IMR-90 (cell line): ENCODE measurements around the gene SUSD6. TPM values are rescaled to one million over a fixed set of nuclear protein-coding genes. Genes with fewer than 3 reads are reported as not detected.
A peak's percentile ranks its signal among the peaks of the same experiment; 100 is the strongest.

ENCODE experiments used
- ATAC-seq: fragments of 200-7000 bp; cut with Tn5 transposase; 2 replicates; pipeline ENCODE4 v1.9.1; 2020; ENCODE audit warnings: low read depth, mild to moderate bottlenecking, moderate library complexity
- BruUV-seq: library from RNA; stranded (reverse); fragments of 400-500 nt; replicated peaks from 2 replicates; lab custom pipeline; 2021; lab: Mats Ljungman, UMichigan
- CTCF ChIA-PET: fragments of 300-600 bp; formaldehyde crosslinking; extraction: SDS; loops from one replicate; lab custom pipeline; 2021; ENCODE audit warnings: antibody characterized with exemption; lab: Yijun Ruan, JAX
- POLR2A ChIA-PET: fragments of 300-600 bp; sonication (Branson Sonifier 250); formaldehyde crosslinking; loops from one replicate; lab custom pipeline; 2022; ENCODE audit warnings: antibody characterized with exemption; ENCODE audit not compliant: unreplicated experiment; lab: Charles Lee
- DNase-seq: peaks from one replicate; pipeline ENCODE4 v3.0.0; 2013
- H2AFZ ChIP-seq: replicated peaks from 2 replicates; pipeline ENCODE3; 2013; ENCODE audit warnings: low read length, mild to moderate bottlenecking; ENCODE audit not compliant: poor library complexity
- H2AK5ac ChIP-seq: 2 replicates; pipeline ENCODE4 v1.6.1; 2013; ENCODE audit warnings: low read depth, low read length, inconsistent platforms
- H2AK9ac ChIP-seq: replicated peaks from 2 replicates; pipeline ENCODE3; 2013; ENCODE audit warnings: mild to moderate bottlenecking, low read depth, low read length, moderate library complexity; ENCODE audit not compliant: poor library complexity
- H2BK120ac ChIP-seq: 2 replicates; pipeline ENCODE4 v1.6.1; 2013; ENCODE audit warnings: low read depth, low read length, inconsistent platforms
- H2BK15ac ChIP-seq: 3 replicates; pipeline ENCODE4 v1.6.1; 2013; ENCODE audit warnings: low read depth, low read length, inconsistent platforms
- H2BK20ac ChIP-seq: 2 replicates; pipeline ENCODE4 v1.6.1; 2013; ENCODE audit warnings: low read depth, mild to moderate bottlenecking, inconsistent platforms, low read length, moderate library complexity
- H2BK5ac ChIP-seq: 2 replicates; pipeline ENCODE4 v1.6.1; 2013; ENCODE audit warnings: mild to moderate bottlenecking, low read depth, low read length, inconsistent platforms; ENCODE audit not compliant: poor library complexity, severe bottlenecking
- H3K14ac ChIP-seq: replicated peaks from 2 replicates; pipeline ENCODE4 v1.6.1; 2013; ENCODE audit warnings: low read depth, low read length, inconsistent platforms
- H3K18ac ChIP-seq: 2 replicates; pipeline ENCODE4 v1.6.1; 2013; ENCODE audit warnings: low read depth, low read length, control low read depth
- H3K23ac ChIP-seq: 2 replicates; pipeline ENCODE4 v1.6.1; 2013; ENCODE audit warnings: low read depth, low read length, inconsistent platforms
- H3K27ac ChIP-seq: 2 replicates; pipeline ENCODE4 v1.5.1; 2013; ENCODE audit warnings: mild to moderate bottlenecking, control low read depth, low read length; ENCODE audit not compliant: insufficient read depth
- H3K27me3 ChIP-seq: 2 replicates; pipeline ENCODE4 v1.6.1; 2013; ENCODE audit warnings: low read length; ENCODE audit not compliant: control insufficient read depth, insufficient read depth
- H3K36me3 ChIP-seq: 2 replicates; pipeline ENCODE4 v1.6.1; 2013; ENCODE audit warnings: low read length, mixed read lengths; ENCODE audit not compliant: control insufficient read depth, insufficient read depth
- H3K4ac ChIP-seq: 2 replicates; pipeline ENCODE4 v1.6.1; 2013; ENCODE audit warnings: low read depth, low read length, inconsistent platforms
- H3K4me1 ChIP-seq: 2 replicates; pipeline ENCODE4 v1.6.1; 2013; ENCODE audit warnings: low read length, mixed read lengths; ENCODE audit not compliant: control insufficient read depth, insufficient read depth
- H3K4me2 ChIP-seq: 2 replicates; pipeline ENCODE4 v1.6.1; 2013; ENCODE audit warnings: low read depth, mild to moderate bottlenecking, control low read depth, low read length, moderate library complexity
- H3K4me3 ChIP-seq: 2 replicates; pipeline ENCODE4 v1.5.1; 2013; ENCODE audit warnings: low read depth, mild to moderate bottlenecking, control low read depth, low read length, moderate library complexity; ENCODE audit not compliant: insufficient read depth
- H3K56ac ChIP-seq: 2 replicates; pipeline ENCODE4 v1.6.1; 2013; ENCODE audit warnings: low read length, inconsistent platforms; ENCODE audit not compliant: insufficient read depth; ENCODE audit errors: extremely low read depth
- H3K79me1 ChIP-seq, 2 experiments: 2 replicates each; pipeline ENCODE4 v1.6.1; 2013; ENCODE audit warnings: low read length in 2 of 2, inconsistent platforms in 1 of 2, low read depth in 1 of 2
- H3K9ac ChIP-seq: 2 replicates; pipeline ENCODE4 v1.6.1; 2013; ENCODE audit warnings: low read depth, low read length, control low read depth
- H3K9me1 ChIP-seq: 2 replicates; pipeline ENCODE4 v1.6.1; 2013; ENCODE audit warnings: low read length, inconsistent platforms; ENCODE audit not compliant: insufficient read depth
- H3K9me3 ChIP-seq: 2 replicates; pipeline ENCODE4 v1.6.1; 2013; ENCODE audit warnings: low read length; ENCODE audit not compliant: control insufficient read depth, insufficient read depth
- H4K20me1 ChIP-seq: 2 replicates; pipeline ENCODE4 v1.6.1; 2013; ENCODE audit warnings: low read length, inconsistent platforms; ENCODE audit not compliant: insufficient read depth
- H4K5ac ChIP-seq: 2 replicates; pipeline ENCODE4 v1.6.1; 2013; ENCODE audit warnings: mild to moderate bottlenecking, low read depth, low read length, control low read depth
- H4K8ac ChIP-seq, 2 experiments: 2 replicates each; pipeline ENCODE4 v1.6.1; 2013; ENCODE audit warnings: low read depth in 2 of 2, low read length in 2 of 2, control low read depth in 1 of 2, inconsistent platforms in 1 of 2
- H4K91ac ChIP-seq: 2 replicates; pipeline ENCODE4 v1.6.1; 2013; ENCODE audit warnings: low read depth, low read length, inconsistent platforms; ENCODE audit not compliant: insufficient read depth
- CHD1 ChIP-seq: IDR thresholded peaks from 2 replicates; pipeline ENCODE4 v1.6.1; 2012; ENCODE audit warnings: low read depth, low read length, improper control_type of control experiment
- MAFK ChIP-seq: IDR thresholded peaks from 2 replicates; pipeline ENCODE4 v1.6.1; 2012; ENCODE audit warnings: low read depth, low read length, improper control_type of control experiment
- MXI1 ChIP-seq: IDR thresholded peaks from 2 replicates; pipeline ENCODE4 v1.6.1; 2012; ENCODE audit warnings: low read depth, mild to moderate bottlenecking, low read length, moderate library complexity, borderline replicate concordance
- RFX5 ChIP-seq: IDR thresholded peaks from 2 replicates; pipeline ENCODE4 v1.8.0; 2012; ENCODE audit warnings: low read depth, mild to moderate bottlenecking, low read length, moderate library complexity
- SMC3 ChIP-seq: fragments of 150-350 bp; IDR thresholded peaks from 2 replicates; pipeline ENCODE4 v1.6.1; 2016; ENCODE audit warnings: low read depth, mild to moderate bottlenecking, antibody characterized with exemption, low read length, moderate library complexity
- USF2 ChIP-seq: fragments of 150-350 bp; IDR thresholded peaks from 2 replicates; pipeline ENCODE4 v1.6.1; 2017; ENCODE audit warnings: mild to moderate bottlenecking, antibody characterized with exemption, low read length, low read depth
- WGBS, 2 experiments: methylation state at CpG; one replicate each; pipeline versions ENCODE4 v1.1.5 to v1.1.7; 2013; ENCODE audit warnings: missing lambda C conversion rate in 2 of 2; ENCODE audit not compliant: insufficient read length in 1 of 2; ENCODE audit errors: extremely low coverage in 2 of 2; 5-methylcytosine and 5-hydroxymethylcytosine counted together
- dilution Hi-C: fragments of 300-500 bp; cut with HindIII; formaldehyde crosslinking; loops from one replicate; pipeline ENCODE4 v1.14.3; 2018; ENCODE audit warnings: low sequenced_read_pairs; ENCODE audit not compliant: unreplicated experiment
- in situ Hi-C: fragments of 300-500 bp; cut with MboI; formaldehyde crosslinking; loops from 3 replicates; pipeline ENCODE4 v1.14.3; 2019; ENCODE audit warnings: low sequenced_read_pairs, inconsistent platforms, mixed read lengths
- intact Hi-C: fragments of 100-400 bp; cut with micrococcal nuclease; formaldehyde crosslinking; loops from 2 replicates; pipeline ENCODE4 v1.10.0; 2022
- polyA plus RNA-seq, 3 experiments: library from polyadenylated mRNA; depleted of rRNA; stranded (reverse); fragments of >200 nt; gene quantifications; 2 replicates each; pipeline ENCODE4 v1.2.3, GENCODE V29; 2012; ENCODE audit warnings: low replicate concordance in 1 of 3
- total RNA-seq: library from RNA; depleted of rRNA; stranded (reverse); fragments of >200 nt; gene quantifications from 2 replicates; pipeline ENCODE4 v1.2.3, GENCODE V29; 2012

The SUSD6 gene
- total and polyA plus RNA-seq, 2 of the 4 experiments (the other 2 are of a cell fraction), result 2.3 to 10.1 TPM

GRCh38 chr14:69629225-69630127 lies 18.1 kb downstream of the SUSD6 start (continued):
- no peak for TF ChIP-seq SMC3
- no peak for TF ChIP-seq CHD1
- TF ChIP-seq MXI1, result no peak

DNA sequence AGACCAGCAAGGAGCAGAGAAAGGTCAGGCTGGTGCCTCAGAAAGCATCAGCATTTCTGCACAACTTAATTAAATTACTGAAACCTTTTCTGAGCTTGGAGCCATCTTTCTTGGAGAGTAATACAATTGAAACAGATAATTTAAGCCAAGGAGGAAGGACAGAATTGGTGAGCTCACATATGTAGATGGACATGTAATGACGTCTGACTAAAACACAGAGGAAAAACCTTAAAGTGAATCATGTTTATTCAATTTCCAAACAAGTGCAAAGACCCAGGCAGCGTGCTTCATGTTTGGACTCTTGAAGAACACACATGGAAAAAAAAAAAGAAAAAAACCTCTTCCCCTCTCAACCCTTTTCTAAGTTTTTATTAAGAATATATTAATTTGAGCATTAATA lies 19.0 kb downstream of the SUSD6 start:
- no peak for ATAC-seq
- Histone ChIP-seq H3K9ac (peak overlapping the region; percentile 33; the same call in 1 of the 2 replicates), H4K8ac (peak overlapping the region in 1 of 2 experiments; percentile 71; a peak in 2 of 4 replicates), H2BK20ac (peak overlapping the region; percentile 88), H2BK120ac (peak overlapping the region; percentile 94), H3K9me3 (no peaks in the 10 kb centered on the region), H3K56ac (peak overlapping the region; percentile 42; the same call in 1 of the 2 replicates), H3K27ac (peak overlapping the region; percentile 73), H3K9me1 (peaks cover 35% of the 10 kb centered on the region), H3K4ac (peak overlapping the region; percentile 81), H3K23ac (peak overlapping the region; percentile 50), H2BK5ac (peak overlapping the region; percentile 96), H4K91ac (peak overlapping the region; percentile 74), H2BK15ac (peak overlapping the region; percentile 88; the same call in 2 of the 3 replicates), H3K27me3 (no peaks in the 10 kb centered on the region), H3K36me3 (no peaks in the 10 kb centered on the region), H3K14ac (peak overlapping the region; percentile 74), H4K5ac (peak overlapping the region; percentile 65), H3K79me1 (peaks cover 28 to 83% of the 10 kb centered on the region in 2 experiments), H2AK9ac (no peak overlapping the region), H4K20me1 (peaks cover 25% of the 10 kb centered on the region), H2AFZ (no peak overlapping the region), H3K4me2 (peak overlapping the region; percentile 9), H3K18ac (peak overlapping the region; percentile 84), H3K4me3 (no peak overlapping the region), H3K4me1 (peaks cover 44% of the 10 kb centered on the region), H2AK5ac (peak overlapping the region; percentile 96)
- dilution Hi-C loops, result no loop called here
- BruUV-seq, result no TSS peak
- no CpG with 5 or more reads among the region's 2 CpGs for WGBS, 2 experiments
- CTCF ChIA-PET, result interaction anchor here (0.6 to 1.7 kb wide), 3 partner anchors 10 to 79 kb away, joined by 3 to 4 read pairs (median 3); no protein-coding TSS in a partner anchor
- intact Hi-C loops, result loop anchor here (2.0 kb wide), 1 partner anchor 14 kb away; no protein-coding TSS in a partner anchor
- in situ Hi-C loops, result no loop called here
- TF ChIP-seq MAFK (no peak), USF2 (no peak), MXI1 (no peak), RFX5 (no peak)
- POLR2A ChIA-PET, result no interaction called here
- DNase-seq, result peak; percentile 85
